Right lobe of liver (tissue), 6 donors: ENCODE data around the gene RDH8. TPM values are rescaled to one million over a fixed set of nuclear protein-coding genes. Genes with fewer than 3 reads are reported as not detected.

Experiments used
- ATAC-seq, 4 donors: fragments of 200-7000 bp; cut with Tn5 transposase; one replicate each; pipeline ENCODE4 v1.9.1; 2020; ENCODE audit warnings: mild to moderate bottlenecking in 4 of 4, moderate library complexity in 4 of 4
- DNase-seq, 3 donors: peaks; one replicate each; pipeline ENCODE4 v3.0.0-alpha.2; 2020
- H3K27ac ChIP-seq, 3 donors: fragments of 200-600 bp; one replicate each; pipeline ENCODE4 v1.8.0; 2022
- H3K27me3 ChIP-seq, 2 donors: fragments of 200-600 bp; one replicate each; pipeline ENCODE4 v1.8.0; 2022
- H3K36me3 ChIP-seq, 4 donors: fragments of 200-600 bp; sonication (generic) in 1 of 4; one replicate each; pipeline versions ENCODE4 v1.5.1 to v1.8.0; 2017 to 2022; ENCODE audit warnings: control low read depth in 1 of 4
- H3K4me1 ChIP-seq, 4 donors: fragments of 200-600 bp; sonication (generic) in 1 of 4; one replicate each; pipeline versions ENCODE4 v1.5.1 to v1.8.0; 2017 to 2022; ENCODE audit warnings: control low read depth in 1 of 4
- H3K4me3 ChIP-seq, 3 donors: fragments of 200-600 bp; one replicate each; pipeline ENCODE4 v1.8.0; 2022
- H3K9me3 ChIP-seq, 4 donors: fragments of 200-600 bp; sonication (generic) in 1 of 4; one replicate each; pipeline versions ENCODE4 v1.5.1 to v1.8.0; 2017 to 2022; ENCODE audit warnings: control low read depth in 1 of 4
- CTCF ChIP-seq, 4 donors: fragments of 200-600 bp in 3 of 4; fragments of 450-650 bp in 1 of 4; IDR thresholded peaks; one replicate each; pipeline versions ENCODE4 v1.5.1 to v1.8.0; 2016 to 2022; ENCODE audit warnings: antibody characterized with exemption in 4 of 4, mild to moderate bottlenecking in 2 of 4
- POLR2A ChIP-seq: fragments of 450-650 bp; IDR thresholded peaks from one replicate; pipeline ENCODE4 v1.6.1; 2017; ENCODE audit warnings: antibody characterized with exemption, mild to moderate bottlenecking
- WGBS: methylation state at CpG from one replicate; pipeline ENCODE4 v1.1.6; 2018; ENCODE audit warnings: low coverage, low lambda C conversion rate; ENCODE audit not compliant: insufficient coverage; ENCODE audit errors: missing lambda C conversion rate; 5-methylcytosine and 5-hydroxymethylcytosine counted together
- intact Hi-C, 2 donors: fragments of 100-400 bp; cut with DNase I; formaldehyde crosslinking; loops; one replicate each; pipeline versions ENCODE4 v1.11.2 to v1.14.1; 2022
- total RNA-seq, 6 experiments: library from RNA; depleted of rRNA in 2 of 6; stranded (reverse); fragments of >200 nt in 2 of 6; fragmentation: NEBNext Ultra II Directional in 3 of 6; extraction: Animal tissue kit (Norgen Biotek cat#: 25700) in 3 of 6; gene quantifications; one replicate each; pipeline versions ENCODE4 v1.1.0 to v1.2.4, GENCODE V29; 2016 to 2023
- donor health status: DM: no; HTN: yes; CAD: no.
- donor health status: DM: no; HTN: no; CAD: no.
- donor health status: DM: no; HTN: no; CAD: no.
- donor health status: DM: no; HTN: yes; CAD: no.
- donor health status: DM: no; HTN: yes; CAD: no.

The RDH8 gene
- total RNA-seq, 6 experiments from 2014 or later: not detected

GRCh38 chr19:10037367-10037766, 24.1 kb downstream of the RDH8 start:
- Histone ChIP-seq H3K27me3 (no peaks in the 10 kb centered on the region), H3K27ac (peak overlapping the region; percentile 51 to 82 (median 64)), H3K36me3 (no peaks in the 10 kb centered on the region), H3K4me3 (peak overlapping the region; percentile 24 to 64 (median 63)), H3K4me1 (peaks cover 0 to 48% (median 15%) of the 10 kb centered on the region in 4 donors), H3K9me3 (no peaks in the 10 kb centered on the region)
- WGBS: 33% methylated on average over 1 of the region's 4 CpGs
- intact Hi-C loops: loop anchor here in 1 of 2 donors (2.0 kb wide), 1 partner anchor 33 kb away; no protein-coding TSS in a partner anchor
- TF ChIP-seq CTCF (IDR thresholded peaks at IDR 0.05) (no peak), POLR2A (peak; percentile 68)
- ATAC-seq (peak; percentile 68 to 80 (median 78)), DNase-seq (peak; percentile 58 to 85 (median 84))

- H3K36me3 ChIP-seq: no peaks in the 10 kb centered on the region
- 5% methylated on average over 4 of the region's 5 CpGs for WGBS
- H3K27ac ChIP-seq: peak overlapping the region; percentile 51 to 82 (median 64)
- H3K4me3 ChIP-seq: peak overlapping the region; percentile 24 to 64 (median 63)
- peak in 2 of 4 donors; percentile 2 to 30 for ATAC-seq
- intact Hi-C loops: loop anchor here in 1 of 2 donors (2.0 kb wide), 1 partner anchor 33 kb away; no protein-coding TSS in a partner anchor
- TF ChIP-seq CTCF (IDR thresholded peaks at IDR 0.05) (no peak), POLR2A (no peak)
- peak in 2 of 3 donors; percentile 40 to 60 for DNase-seq
- no peaks in the 10 kb centered on the region for H3K27me3 ChIP-seq
- peaks cover 0 to 4% (median 0%) of the 10 kb centered on the region in 4 donors for H3K9me3 ChIP-seq
- peaks cover 0 to 46% (median 15%) of the 10 kb centered on the region in 4 donors for H3K4me1 ChIP-seq
These were observed 24.5 kb downstream of the RDH8 start for GRCh38 chr19:10037809-10038208.

GRCh38 chr19:10043286-10043927, 30.1 kb downstream of the RDH8 start:
- no peak for ATAC-seq
- DNase-seq: no peak
- H3K9me3 ChIP-seq: peaks cover 0 to 15% (median 0%) of the 10 kb centered on the region in 4 donors
- WGBS: 71% methylated on average over 3 of the region's 4 CpGs
- H3K27ac ChIP-seq: no peak overlapping the region
- H3K4me1 ChIP-seq: peaks cover 0 to 3% (median 0%) of the 10 kb centered on the region in 4 donors
- intact Hi-C loops: no loop called here
- no peaks in the 10 kb centered on the region for H3K27me3 ChIP-seq
- peaks cover 0 to 6% (median 0%) of the 10 kb centered on the region in 4 donors for H3K36me3 ChIP-seq
- no peak overlapping the region for H3K4me3 ChIP-seq
- no peak for TF ChIP-seq CTCF (IDR thresholded peaks at IDR 0.05)
- TF ChIP-seq POLR2A: no peak

GRCh38 chr19:10044390-10044789, 31.1 kb downstream of the RDH8 start:
- no peak overlapping the region for H3K27ac ChIP-seq
- H3K9me3 ChIP-seq: peaks cover 0 to 15% (median 0%) of the 10 kb centered on the region in 4 donors
- DNase-seq (no peak), ATAC-seq (no peak)
- H3K27me3 ChIP-seq: no peaks in the 10 kb centered on the region
- H3K4me3 ChIP-seq: no peak overlapping the region
- no peak for TF ChIP-seq POLR2A
- no peak for TF ChIP-seq CTCF (IDR thresholded peaks at IDR 0.05)
- no peaks in the 10 kb centered on the region for H3K4me1 ChIP-seq
- peaks cover 0 to 6% (median 0%) of the 10 kb centered on the region in 4 donors for H3K36me3 ChIP-seq
- WGBS: 100% methylated on average over 1 of the region's 1 CpG
- intact Hi-C loops: no loop called here
